GM19099 (cell line): ENCODE measurements around the gene SLC4A4.

ENCODE experiments used
- POLR2A ChIP-seq: IDR thresholded peaks from 3 replicates; pipeline ENCODE4 v1.6.1; 2011; ENCODE audit warnings: low read depth; ENCODE audit not compliant: insufficient read length; ENCODE audit errors: extremely low read depth

Gene SLC4A4

GRCh38 chr4:71382900-71383560 lies 44.2 kb downstream of the SLC4A4 start:
- no peak for TF ChIP-seq POLR2A

- no peak for TF ChIP-seq POLR2A
Observed at GRCh38 chr4:71383984-71384383, 45.2 kb downstream of the SLC4A4 start.

- no peak for TF ChIP-seq POLR2A
Observed at GRCh38 chr4:71389149-71389827, 50.5 kb downstream of the SLC4A4 start.

- no peak for TF ChIP-seq POLR2A
Observed at GRCh38 chr4:71392109-71392508, 53.3 kb downstream of the SLC4A4 start.

- no peak for TF ChIP-seq POLR2A
Observed at GRCh38 chr4:71396382-71396781, 57.6 kb downstream of the SLC4A4 start.

GRCh38 chr4:71400810-71401209 lies 62.0 kb downstream of the SLC4A4 start:
- no peak for TF ChIP-seq POLR2A

GRCh38 chr4:71402616-71403015 lies 63.8 kb downstream of the SLC4A4 start:
- TF ChIP-seq POLR2A = no peak

DNA sequence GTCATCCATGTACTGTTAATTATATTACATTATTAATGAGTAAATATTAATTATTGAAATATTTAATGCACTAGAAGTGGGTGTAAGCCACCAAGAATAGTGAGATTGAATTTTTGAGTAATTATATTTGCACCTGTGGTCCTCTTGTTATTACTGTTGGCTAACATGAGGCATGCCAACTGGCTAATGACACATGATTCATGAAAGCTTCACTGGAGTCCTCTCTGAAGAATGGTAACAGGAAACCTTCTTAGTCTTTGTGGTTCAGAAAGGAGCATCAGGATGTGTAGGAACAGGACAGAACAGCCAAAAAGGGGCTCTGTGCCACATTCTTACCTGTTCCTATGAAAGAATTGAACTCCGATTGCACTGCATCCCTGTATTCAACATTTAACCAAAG lies 65.2 kb downstream of the SLC4A4 start:
- TF ChIP-seq POLR2A = no peak

DNA sequence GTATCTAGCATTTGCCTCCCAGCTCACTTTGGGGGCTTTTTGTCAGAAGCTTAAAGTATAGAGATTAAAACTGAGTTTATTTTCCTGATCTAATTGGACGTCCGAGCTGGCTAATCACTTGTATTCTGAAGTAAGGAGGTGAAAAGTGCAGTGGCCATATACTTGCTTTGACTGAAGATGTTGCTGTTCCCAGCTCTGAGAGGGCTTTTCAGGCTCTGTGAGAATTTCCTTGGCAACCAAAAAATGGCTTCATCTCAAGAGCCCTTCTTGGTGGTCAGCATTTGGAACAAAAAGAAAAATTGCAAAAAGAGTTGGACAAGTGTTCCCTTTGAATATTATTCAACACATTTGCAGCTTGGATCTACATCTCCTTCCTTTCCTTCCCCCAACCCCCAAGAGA lies 67.0 kb downstream of the SLC4A4 start:
- TF ChIP-seq POLR2A = no peak

DNA sequence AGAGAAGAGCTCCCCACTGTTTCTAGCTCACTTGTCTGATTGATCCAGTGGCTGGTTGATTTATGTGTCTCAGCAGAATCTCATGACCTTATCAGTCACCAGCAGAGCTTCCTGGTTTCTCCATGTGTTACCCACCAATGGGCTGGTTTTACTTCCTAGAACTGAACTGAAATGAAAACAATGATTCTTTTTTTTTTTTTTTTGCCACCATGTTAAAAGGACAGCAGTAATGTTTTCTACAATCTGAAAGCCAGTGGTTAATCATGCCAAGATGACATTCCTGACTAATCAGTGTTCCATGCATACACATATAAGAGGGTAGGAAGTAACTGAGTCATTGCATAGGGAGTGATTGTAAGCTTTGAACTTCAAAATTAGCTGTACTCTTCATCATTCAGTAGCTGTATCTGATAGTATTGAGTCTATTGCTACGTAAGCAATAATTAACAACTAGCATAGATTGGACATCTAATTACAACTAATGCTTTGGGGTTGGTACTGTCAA lies 67.7 kb downstream of the SLC4A4 start:
- TF ChIP-seq POLR2A = no peak

- no peak for TF ChIP-seq POLR2A
Observed at GRCh38 chr4:71411981-71412380, 73.2 kb downstream of the SLC4A4 start.

- no peak for TF ChIP-seq POLR2A
Observed at GRCh38 chr4:71415491-71415890, 76.7 kb downstream of the SLC4A4 start.

GRCh38 chr4:71417150-71417549 lies 78.3 kb downstream of the SLC4A4 start:
- no peak for TF ChIP-seq POLR2A

- TF ChIP-seq POLR2A = no peak
Observed at GRCh38 chr4:71426381-71427042, 87.7 kb downstream of the SLC4A4 start.

GRCh38 chr4:71429106-71429505 lies 90.3 kb downstream of the SLC4A4 start:
- no peak for TF ChIP-seq POLR2A

GRCh38 chr4:71429962-71430361 lies 91.1 kb downstream of the SLC4A4 start:
- TF ChIP-seq POLR2A = no peak
